ENCODE data around the gene CLGN. TPM values are rescaled to one million over a fixed set of nuclear protein-coding genes. Genes with fewer than 3 reads are reported as not detected.

The CLGN gene
- total RNA-seq, 1 donor from 2014 or later: 1.6 TPM

DNA sequence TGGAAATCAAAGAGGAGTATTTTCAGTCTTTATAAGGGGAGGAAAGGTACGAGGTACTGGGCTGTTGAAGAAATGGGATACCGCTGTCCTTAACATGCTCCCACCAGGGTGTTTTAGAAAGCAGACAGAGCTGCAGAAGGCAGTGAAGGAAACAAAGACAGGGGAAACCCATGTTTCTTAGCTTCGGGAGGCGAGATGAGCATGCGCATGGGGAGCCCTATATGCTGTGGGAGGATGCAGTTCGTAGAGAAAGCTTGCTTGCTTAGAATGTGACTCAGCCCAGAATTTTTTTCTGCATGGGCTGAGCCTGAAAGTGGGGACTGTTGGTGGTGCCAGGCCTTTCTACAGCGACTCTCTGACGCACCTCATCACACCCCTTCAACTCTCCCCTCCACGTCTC, 82.8 kb downstream of the CLGN start:
- DNase-seq (ENCODE audit: low spot score in 2 of 2, unreplicated experiment in 2 of 2): no peak
- H3K27ac Mint-ChIP-seq: no peak overlapping the region
- no peak overlapping the region for H3K4me3 Mint-ChIP-seq
- peaks cover 12% of the 10 kb centered on the region for H3K27me3 Mint-ChIP-seq (ENCODE audit: low read depth)
- TF ChIP-seq, protein P1, sequence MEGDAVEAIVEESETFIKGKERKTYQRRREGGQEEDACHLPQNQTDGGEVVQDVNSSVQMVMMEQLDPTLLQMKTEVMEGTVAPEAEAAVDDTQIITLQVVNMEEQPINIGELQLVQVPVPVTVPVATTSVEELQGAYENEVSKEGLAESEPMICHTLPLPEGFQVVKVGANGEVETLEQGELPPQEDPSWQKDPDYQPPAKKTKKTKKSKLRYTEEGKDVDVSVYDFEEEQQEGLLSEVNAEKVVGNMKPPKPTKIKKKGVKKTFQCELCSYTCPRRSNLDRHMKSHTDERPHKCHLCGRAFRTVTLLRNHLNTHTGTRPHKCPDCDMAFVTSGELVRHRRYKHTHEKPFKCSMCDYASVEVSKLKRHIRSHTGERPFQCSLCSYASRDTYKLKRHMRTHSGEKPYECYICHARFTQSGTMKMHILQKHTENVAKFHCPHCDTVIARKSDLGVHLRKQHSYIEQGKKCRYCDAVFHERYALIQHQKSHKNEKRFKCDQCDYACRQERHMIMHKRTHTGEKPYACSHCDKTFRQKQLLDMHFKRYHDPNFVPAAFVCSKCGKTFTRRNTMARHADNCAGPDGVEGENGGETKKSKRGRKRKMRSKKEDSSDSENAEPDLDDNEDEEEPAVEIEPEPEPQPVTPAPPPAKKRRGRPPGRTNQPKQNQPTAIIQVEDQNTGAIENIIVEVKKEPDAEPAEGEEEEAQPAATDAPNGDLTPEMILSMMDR (IDR thresholded peaks at IDR 0.05; ENCODE audit: unreplicated experiment): no peak
- no peaks in the 10 kb centered on the region for H3K9me3 Mint-ChIP-seq
- no peaks in the 10 kb centered on the region for H3K36me3 Mint-ChIP-seq
- H3K4me1 Mint-ChIP-seq: peaks cover 6% of the 10 kb centered on the region

DNA sequence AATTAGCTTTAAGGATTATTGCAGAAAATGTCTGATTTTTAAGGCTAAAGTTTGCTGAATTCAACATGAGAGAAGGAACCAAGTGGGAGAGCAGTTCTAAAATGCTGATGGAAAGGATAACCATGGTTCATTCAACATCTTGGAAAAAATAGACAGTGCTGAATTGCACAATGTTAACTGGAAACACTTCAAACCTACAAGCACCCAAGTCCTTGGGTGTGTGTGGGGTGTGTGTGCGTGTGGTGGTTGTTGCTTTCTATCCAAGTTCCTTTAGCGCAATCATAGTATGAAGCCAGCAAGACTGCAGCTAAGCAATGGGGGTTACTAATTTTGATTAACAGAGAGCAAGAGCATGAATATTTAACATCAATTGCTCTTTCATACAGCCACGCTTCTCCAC, 83.3 kb downstream of the CLGN start:
- Mint-ChIP-seq H3K27me3 (ENCODE audit: low read depth) (peaks cover 8% of the 10 kb centered on the region), H3K4me3 (no peak overlapping the region), H3K36me3 (no peaks in the 10 kb centered on the region), H3K27ac (no peak overlapping the region), H3K4me1 (peaks cover 6% of the 10 kb centered on the region), H3K9me3 (no peaks in the 10 kb centered on the region)
- TF ChIP-seq, protein P1 (IDR thresholded peaks at IDR 0.05; ENCODE audit: unreplicated experiment): no peak
- no peak for DNase-seq (ENCODE audit: low spot score in 2 of 2, unreplicated experiment in 2 of 2)

- Mint-ChIP-seq H3K4me1 (peaks cover 6% of the 10 kb centered on the region), H3K27me3 (ENCODE audit: low read depth) (peaks cover 8% of the 10 kb centered on the region), H3K4me3 (peak overlapping the region; percentile 53), H3K36me3 (no peaks in the 10 kb centered on the region), H3K27ac (no peak overlapping the region), H3K9me3 (no peaks in the 10 kb centered on the region)
- peak in 1 of 2 experiments; percentile 51 for DNase-seq (ENCODE audit: low spot score in 2 of 2, unreplicated experiment in 2 of 2)
- TF ChIP-seq, protein P1 (IDR thresholded peaks at IDR 0.05; ENCODE audit: unreplicated experiment): no peak
Observed at GRCh38 chr4:140343303-140343702, 84.1 kb downstream of the CLGN start.

DNA sequence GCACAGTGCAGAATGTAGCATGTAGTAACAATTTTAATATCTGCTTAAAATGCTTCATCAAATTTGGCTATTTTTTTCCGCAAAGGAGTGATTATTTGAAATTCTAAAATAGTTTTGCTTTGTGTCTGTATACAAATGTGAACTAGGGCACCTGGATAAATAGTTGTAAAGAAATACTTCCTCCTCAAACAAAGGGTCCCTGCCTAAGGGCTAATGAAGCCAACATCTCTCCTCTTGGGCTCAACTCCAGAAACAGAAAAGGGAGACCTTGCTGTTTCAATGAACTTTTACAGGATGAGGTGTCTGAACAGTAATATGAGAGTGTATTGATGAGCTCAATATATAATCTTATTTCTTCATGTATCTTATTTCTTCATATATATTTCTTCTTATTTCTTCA, 84.8 kb downstream of the CLGN start:
- Mint-ChIP-seq H3K36me3 (peaks cover 2% of the 10 kb centered on the region), H3K27me3 (ENCODE audit: low read depth) (peaks cover 8% of the 10 kb centered on the region)

More for the DNA sequence above, 84.8 kb downstream of the CLGN start:
- H3K27ac Mint-ChIP-seq: no peak overlapping the region
- peaks cover 6% of the 10 kb centered on the region for H3K4me1 Mint-ChIP-seq
- TF ChIP-seq, protein P1 (IDR thresholded peaks at IDR 0.05; ENCODE audit: unreplicated experiment): no peak
- no peak for DNase-seq (ENCODE audit: low spot score in 2 of 2, unreplicated experiment in 2 of 2)
- H3K4me3 Mint-ChIP-seq: no peak overlapping the region
- H3K9me3 Mint-ChIP-seq: peaks cover under 1% of the 10 kb centered on the region

Other genes starting within 250 kb of the CLGN start
- gene SCOC, start 54.0 kb downstream of the CLGN start, total RNA-seq: 49.4 to 52.9 TPM (median 52.5 TPM) in 3 replicates
- gene MGAT4D, start 70.6 kb upstream of the CLGN start, total RNA-seq: not detected in 3 replicates
- 45.6 to 51.8 TPM (median 49.0 TPM) in 3 replicates for gene ELMOD2, start 96.5 kb upstream of the CLGN start, total RNA-seq
- gene UCP1, start 141.3 kb upstream of the CLGN start, total RNA-seq: not detected in 3 replicates